Measurements from ENCODE around the gene FOXR1.

The FOXR1 gene

GRCh38 chr11:119027561-119028345 is 56.2 kb downstream of the FOXR1 start:
- no peak for DNase-seq

GRCh38 chr11:119028346-119029068 is 56.9 kb downstream of the FOXR1 start:
- no peak for DNase-seq

- no peak for DNase-seq
Measured at GRCh38 chr11:119029069-119029339, 57.4 kb downstream of the FOXR1 start.

GRCh38 chr11:119029340-119030028 is 57.9 kb downstream of the FOXR1 start:
- DNase-seq = peak; percentile 31

GRCh38 chr11:119030029-119030328 is 58.4 kb downstream of the FOXR1 start:
- DNase-seq = no peak

GRCh38 chr11:119030329-119031047 is 58.9 kb downstream of the FOXR1 start, which contains the start of gene SLC37A4:
Gene SLC37A4 (minus strand): TSS chr11:119030877.
- peak; percentile 99 for DNase-seq
